ENCODE results near the gene METTL21A.

- TF ChIP-seq HCFC1 (IDR thresholded peaks at IDR 0.05; ENCODE audit: low read depth, low read length): no peak
- TF ChIP-seq ZNF143 (CRISPR knock-in tag; IDR thresholded peaks at IDR 0.05): no peak
- TF ChIP-seq ZNF296 (CRISPR knock-in tag; conservative IDR thresholded peaks at IDR 0.05): no peak
- no peak for TF ChIP-seq TMF1 (CRISPR knock-in tag; IDR thresholded peaks at IDR 0.05; ENCODE audit: low read depth)
- no peak for TF ChIP-seq NR2F1 (CRISPR knock-in tag; IDR thresholded peaks at IDR 0.05)
- TF ChIP-seq ELF4 (CRISPR knock-in tag; IDR thresholded peaks at IDR 0.05; ENCODE audit: borderline replicate concordance): no peak
- TF ChIP-seq MTA1 (CRISPR knock-in tag; IDR thresholded peaks at IDR 0.05; ENCODE audit: borderline replicate concordance): no peak
- TF ChIP-seq ATF1 (CRISPR knock-in tag; IDR thresholded peaks at IDR 0.05): no peak
- TF ChIP-seq ZNF567 (CRISPR knock-in tag; IDR thresholded peaks at IDR 0.05; ENCODE audit: borderline replicate concordance): no peak
- TF ChIP-seq, protein P1, sequence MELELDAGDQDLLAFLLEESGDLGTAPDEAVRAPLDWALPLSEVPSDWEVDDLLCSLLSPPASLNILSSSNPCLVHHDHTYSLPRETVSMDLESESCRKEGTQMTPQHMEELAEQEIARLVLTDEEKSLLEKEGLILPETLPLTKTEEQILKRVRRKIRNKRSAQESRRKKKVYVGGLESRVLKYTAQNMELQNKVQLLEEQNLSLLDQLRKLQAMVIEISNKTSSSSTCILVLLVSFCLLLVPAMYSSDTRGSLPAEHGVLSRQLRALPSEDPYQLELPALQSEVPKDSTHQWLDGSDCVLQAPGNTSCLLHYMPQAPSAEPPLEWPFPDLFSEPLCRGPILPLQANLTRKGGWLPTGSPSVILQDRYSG (CRISPR knock-in tag; IDR thresholded peaks at IDR 0.05): no peak
- no peak for TF ChIP-seq POLR2AphosphoS5 (IDR thresholded peaks at IDR 0.05; ENCODE audit: low read depth, low read length)
- no peak for TF ChIP-seq PHF20 (CRISPR knock-in tag; IDR thresholded peaks at IDR 0.05)
- TF ChIP-seq, protein P2, sequence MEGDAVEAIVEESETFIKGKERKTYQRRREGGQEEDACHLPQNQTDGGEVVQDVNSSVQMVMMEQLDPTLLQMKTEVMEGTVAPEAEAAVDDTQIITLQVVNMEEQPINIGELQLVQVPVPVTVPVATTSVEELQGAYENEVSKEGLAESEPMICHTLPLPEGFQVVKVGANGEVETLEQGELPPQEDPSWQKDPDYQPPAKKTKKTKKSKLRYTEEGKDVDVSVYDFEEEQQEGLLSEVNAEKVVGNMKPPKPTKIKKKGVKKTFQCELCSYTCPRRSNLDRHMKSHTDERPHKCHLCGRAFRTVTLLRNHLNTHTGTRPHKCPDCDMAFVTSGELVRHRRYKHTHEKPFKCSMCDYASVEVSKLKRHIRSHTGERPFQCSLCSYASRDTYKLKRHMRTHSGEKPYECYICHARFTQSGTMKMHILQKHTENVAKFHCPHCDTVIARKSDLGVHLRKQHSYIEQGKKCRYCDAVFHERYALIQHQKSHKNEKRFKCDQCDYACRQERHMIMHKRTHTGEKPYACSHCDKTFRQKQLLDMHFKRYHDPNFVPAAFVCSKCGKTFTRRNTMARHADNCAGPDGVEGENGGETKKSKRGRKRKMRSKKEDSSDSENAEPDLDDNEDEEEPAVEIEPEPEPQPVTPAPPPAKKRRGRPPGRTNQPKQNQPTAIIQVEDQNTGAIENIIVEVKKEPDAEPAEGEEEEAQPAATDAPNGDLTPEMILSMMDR (CRISPR knock-in tag; IDR thresholded peaks at IDR 0.05): no peak
- TF ChIP-seq CREB1 (IDR thresholded peaks at IDR 0.05): no peak
- TF ChIP-seq CREB1 (CRISPR knock-in tag; IDR thresholded peaks at IDR 0.05): no peak
Observed at GRCh38 chr2:207614824-207615223, 10.4 kb downstream of the METTL21A start.

All from HepG2 (cell line).